Measurements from ENCODE around the gene CCS.

Gene CCS

GRCh38 chr11:66554602-66555001, 38.4 kb upstream of the CCS start:
- CTCF ChIA-PET: interaction anchor here (1.3 kb wide), 1 partner anchor 147 kb away, joined by 4 read pairs; no protein-coding TSS in a partner anchor
- no peak for TF ChIP-seq CTCF (IDR thresholded peaks at IDR 0.05; ENCODE audit: control extremely low read depth, extremely low read depth, low read depth, missing control alignments)
- DNase-seq (ENCODE audit: extremely low spot score): no peak
- POLR2A ChIA-PET: no interaction called here

- POLR2A ChIA-PET: no interaction called here
- TF ChIP-seq CTCF (IDR thresholded peaks at IDR 0.05; ENCODE audit: control extremely low read depth, extremely low read depth, low read depth, missing control alignments): no peak
- CTCF ChIA-PET: interaction anchor here (1.3 kb wide), 1 partner anchor 148 kb away, joined by 4 read pairs; no protein-coding TSS in a partner anchor
- no peak for DNase-seq (ENCODE audit: extremely low spot score)
Measured at GRCh38 chr11:66555416-66555815, 37.6 kb upstream of the CCS start.

- no peak for DNase-seq (ENCODE audit: extremely low spot score)
- no peak for TF ChIP-seq CTCF (IDR thresholded peaks at IDR 0.05; ENCODE audit: control extremely low read depth, extremely low read depth, low read depth, missing control alignments)
- CTCF ChIA-PET: no interaction called here
- POLR2A ChIA-PET: no interaction called here
Measured at GRCh38 chr11:66556086-66556485, 36.9 kb upstream of the CCS start.

- no peak for DNase-seq (ENCODE audit: extremely low spot score)
- TF ChIP-seq CTCF (IDR thresholded peaks at IDR 0.05; ENCODE audit: control extremely low read depth, extremely low read depth, low read depth, missing control alignments): no peak
- POLR2A ChIA-PET: no interaction called here
- CTCF ChIA-PET: no interaction called here
Measured at GRCh38 chr11:66557733-66558326, 35.2 kb upstream of the CCS start.

- DNase-seq (ENCODE audit: extremely low spot score): no peak
- POLR2A ChIA-PET: interaction anchor here (0.5 kb wide), 1 partner anchor 40 kb away, joined by 4 read pairs; no protein-coding TSS in a partner anchor
- CTCF ChIA-PET: interaction anchor here (2.6 kb wide), 1 partner anchor 10 kb away, joined by 7 read pairs; the partner anchor contains the start of gene CTSF
Measured at GRCh38 chr11:66559142-66559865, 33.7 kb upstream of the CCS start.

More at GRCh38 chr11:66559142-66559865, 33.7 kb upstream of the CCS start:
- TF ChIP-seq CTCF (IDR thresholded peaks at IDR 0.05; ENCODE audit: control extremely low read depth, extremely low read depth, low read depth, missing control alignments): no peak
